Activated CD8-positive, alpha-beta memory T cell treated with anti-CD3 and anti-CD28 coated beads for 4 hours (primary cell): Measurements from ENCODE around the gene TEX14.
A peak's percentile ranks its signal among the peaks of the same experiment; 100 is the strongest.
"Not testable (repeated sequence)": the region's sequence is repeated elsewhere in the genome, so short reads cannot be mapped to it uniquely, and the experiment has no call there.

ENCODE experiments used
- DNase-seq, 2 donors: peaks; one replicate each; pipeline ENCODE4 v3.0.0-alpha.2; 2020; ENCODE audit warnings: low read depth in 2 of 2

The TEX14 gene

GRCh38 chr17:58692239-58693055 lies 602 bp upstream of the TEX14 start, which contains the start of gene RAD51C:
RAD51C (plus strand) TSS chr17:58692602; CDS start chr17:58692644, 42 bp downstream.
- peak; percentile 66 to 71 for DNase-seq

- not testable (repeated sequence) for DNase-seq
Observed at GRCh38 chr17:58690033-58690432, 1.8 kb downstream of the TEX14 start.

GRCh38 chr17:58688521-58688920 lies 3.3 kb downstream of the TEX14 start:
- DNase-seq, result no peak

GRCh38 chr17:58686980-58687379 lies 4.9 kb downstream of the TEX14 start:
- DNase-seq, result no peak

GRCh38 chr17:58684462-58684861 lies 7.4 kb downstream of the TEX14 start:
- DNase-seq, result not testable (repeated sequence)

GRCh38 chr17:58684003-58684402 lies 7.8 kb downstream of the TEX14 start:
- DNase-seq, result no peak

- no peak for DNase-seq
Observed at GRCh38 chr17:58680038-58680369, 11.8 kb downstream of the TEX14 start.

GRCh38 chr17:58679263-58680037 lies 12.4 kb downstream of the TEX14 start:
- DNase-seq, result no peak

GRCh38 chr17:58678287-58678686 lies 13.6 kb downstream of the TEX14 start:
- DNase-seq, result not testable (repeated sequence)

GRCh38 chr17:58677194-58677880 lies 14.5 kb downstream of the TEX14 start:
- DNase-seq, result no peak

GRCh38 chr17:58671969-58672368 lies 19.9 kb downstream of the TEX14 start:
- DNase-seq, result no peak

GRCh38 chr17:58669853-58670252 lies 22.0 kb downstream of the TEX14 start:
- DNase-seq, result no peak

- no peak for DNase-seq
Observed at GRCh38 chr17:58668598-58668935, 23.3 kb downstream of the TEX14 start.

- DNase-seq, result no peak
Observed at GRCh38 chr17:58667934-58668597, 23.8 kb downstream of the TEX14 start.

- peak in 1 of 2 donors; percentile 0 for DNase-seq
Observed at GRCh38 chr17:58666858-58667267, 25.0 kb downstream of the TEX14 start.

GRCh38 chr17:58665946-58666857 lies 25.6 kb downstream of the TEX14 start:
- no peak for DNase-seq

GRCh38 chr17:58664302-58664701 lies 27.5 kb downstream of the TEX14 start:
- DNase-seq, result no peak

- DNase-seq, result no peak
Observed at GRCh38 chr17:58661499-58661898, 30.3 kb downstream of the TEX14 start.

GRCh38 chr17:58660621-58661020 lies 31.2 kb downstream of the TEX14 start:
- no peak for DNase-seq

- DNase-seq, result not testable (repeated sequence)
Observed at GRCh38 chr17:58659714-58660084, 32.1 kb downstream of the TEX14 start.
